Measurements from ENCODE around the gene ASCC1. TPM values are rescaled to one million over a fixed set of nuclear protein-coding genes. Genes with fewer than 3 reads are reported as not detected.

ASCC1 gene
- total RNA-seq, 1 experiment from 2014 or later: 28.0 TPM

DNA sequence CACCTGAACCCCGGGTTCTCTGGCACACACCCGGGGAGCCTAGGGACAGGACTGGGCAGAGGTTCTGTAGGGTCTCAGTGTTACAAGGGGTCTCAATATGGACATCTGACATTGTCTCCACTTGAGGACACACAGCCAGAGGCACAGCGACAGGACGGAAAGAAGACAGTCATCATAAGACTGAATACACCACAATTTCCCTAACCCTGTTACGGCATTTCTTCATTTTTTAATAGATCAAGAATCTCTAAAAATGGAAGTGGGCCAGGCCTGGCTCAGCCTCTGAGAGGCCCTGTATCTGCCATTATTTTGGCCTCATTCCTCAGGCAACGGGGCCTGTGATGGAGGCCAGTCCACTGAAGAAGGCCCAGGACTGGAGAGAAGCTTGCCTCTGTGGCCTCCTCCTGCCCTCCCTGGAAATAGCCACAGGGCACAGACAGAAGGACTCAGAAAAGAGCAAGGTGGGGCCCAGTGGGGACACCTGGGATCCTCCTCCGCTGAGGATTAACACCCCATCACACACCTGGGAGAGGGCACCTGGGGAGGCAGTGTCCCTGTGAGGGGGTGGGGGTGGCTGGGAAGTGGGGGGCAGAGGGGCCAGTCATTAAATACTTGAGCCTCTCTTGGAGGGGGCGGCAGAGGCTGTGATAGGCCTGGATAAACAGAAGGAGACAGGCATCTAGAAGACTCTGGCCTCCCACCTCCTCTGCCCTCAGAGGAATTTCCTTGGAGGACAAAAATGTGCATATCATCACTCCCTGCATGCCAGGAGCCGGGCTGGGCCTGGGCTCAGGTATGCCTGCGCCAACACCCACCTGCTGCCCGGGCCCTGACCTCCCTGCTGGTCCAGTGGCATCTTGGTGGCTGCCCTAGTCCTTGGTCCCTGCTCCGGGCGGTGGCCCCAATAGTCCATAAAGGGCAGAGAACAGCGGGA lies 135.8 kb downstream of the ASCC1 start:
- no peak overlapping the region for H3K4me3 ChIP-seq (ENCODE audit: insufficient read depth, low read depth, low read length)
- peak; percentile 70 for DNase-seq
- H3K27me3 ChIP-seq (ENCODE audit: control insufficient read depth, insufficient read depth, low read length): no peaks in the 10 kb centered on the region
- H3K36me3 ChIP-seq (replicated peaks; ENCODE audit: control insufficient read depth, insufficient read depth, low read length): no peaks in the 10 kb centered on the region

DNA sequence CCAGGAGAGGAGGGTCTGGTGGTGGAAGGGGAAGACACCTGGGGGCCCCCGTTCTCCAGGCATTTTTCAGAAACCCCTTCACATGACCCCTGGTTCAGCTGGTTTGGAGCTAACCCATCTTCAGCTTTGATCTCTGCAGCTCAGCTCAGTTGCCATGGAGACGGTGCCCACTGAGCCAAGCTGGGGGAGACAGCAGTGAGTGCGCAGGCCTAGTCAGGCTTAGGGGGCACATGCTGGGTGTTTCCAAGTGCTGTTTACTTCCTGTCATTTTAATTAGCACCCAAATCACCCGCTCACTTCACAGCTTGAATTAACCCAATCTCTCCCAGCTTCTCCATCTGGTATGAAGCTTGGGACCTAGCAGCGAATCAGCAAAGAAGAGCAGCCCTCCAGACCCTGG lies 136.7 kb downstream of the ASCC1 start:
- DNase-seq: peak; percentile 69
- Histone ChIP-seq H3K36me3 (replicated peaks; ENCODE audit: control insufficient read depth, insufficient read depth, low read length) (no peaks in the 10 kb centered on the region), H3K4me3 (ENCODE audit: insufficient read depth, low read depth, low read length) (no peak overlapping the region), H3K27me3 (ENCODE audit: control insufficient read depth, insufficient read depth, low read length) (no peaks in the 10 kb centered on the region)

DNA sequence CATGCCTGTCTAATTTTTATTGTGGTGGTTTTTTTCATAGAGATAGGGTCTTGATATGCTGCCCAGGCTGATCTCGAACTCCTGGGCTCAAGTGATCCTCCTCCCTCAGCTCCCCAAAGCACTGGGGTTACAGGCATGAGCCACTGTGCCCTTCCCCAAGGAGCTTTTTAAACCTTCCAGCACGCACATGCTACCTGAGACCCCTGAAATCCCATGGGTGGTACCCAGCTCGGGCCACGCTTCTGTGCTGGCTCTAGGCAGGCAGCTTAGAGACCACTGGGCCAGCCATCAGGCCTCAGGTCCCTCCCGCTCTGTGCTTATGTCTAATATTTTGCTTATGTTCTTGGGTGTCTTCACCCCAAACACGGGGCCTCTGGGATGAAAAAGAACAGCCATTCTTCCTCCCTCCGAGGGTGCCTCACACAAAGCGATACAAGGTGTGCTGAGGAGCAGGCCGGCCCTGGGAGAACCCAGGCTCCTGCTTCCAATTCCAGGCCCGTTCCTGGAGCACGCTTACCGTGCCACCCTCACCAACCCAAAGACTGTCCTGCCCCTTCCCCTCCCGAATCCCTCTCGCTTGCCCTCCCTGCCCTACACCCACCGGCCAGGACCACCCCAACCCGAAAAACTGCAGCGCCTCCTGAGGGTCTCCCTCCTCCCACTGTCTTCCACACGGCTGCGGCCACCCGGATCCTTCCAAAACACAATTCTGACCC lies 138.6 kb downstream of the ASCC1 start:
- Histone ChIP-seq H3K36me3 (replicated peaks; ENCODE audit: control insufficient read depth, insufficient read depth, low read length) (no peaks in the 10 kb centered on the region), H3K27me3 (ENCODE audit: control insufficient read depth, insufficient read depth, low read length) (no peaks in the 10 kb centered on the region), H3K4me3 (ENCODE audit: insufficient read depth, low read depth, low read length) (no peak overlapping the region)
- DNase-seq: peak; percentile 47

DNA sequence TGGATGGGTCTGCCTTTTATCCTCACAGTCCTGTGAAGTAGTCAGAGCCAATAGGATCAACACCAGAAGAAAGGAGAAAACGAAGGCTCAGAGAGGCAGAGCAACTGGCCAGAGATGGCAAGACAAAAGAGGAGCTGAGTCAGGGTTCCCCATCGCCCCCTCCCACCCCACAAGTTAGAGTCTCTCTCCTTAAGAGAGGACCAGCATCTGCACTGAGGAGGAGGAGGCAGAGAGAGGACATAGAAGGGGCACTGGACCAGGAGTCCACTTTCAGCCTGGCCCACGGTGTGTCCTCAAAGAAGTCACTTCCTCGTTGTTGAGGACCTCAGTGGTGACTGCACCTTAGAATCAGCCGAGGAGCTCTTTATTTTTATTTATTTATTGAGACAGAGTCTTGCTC lies 139.3 kb downstream of the ASCC1 start:
- DNase-seq: peak; percentile 38
- Histone ChIP-seq H3K36me3 (replicated peaks; ENCODE audit: control insufficient read depth, insufficient read depth, low read length) (no peaks in the 10 kb centered on the region), H3K4me3 (ENCODE audit: insufficient read depth, low read depth, low read length) (no peak overlapping the region), H3K27me3 (ENCODE audit: control insufficient read depth, insufficient read depth, low read length) (no peaks in the 10 kb centered on the region)

DNA sequence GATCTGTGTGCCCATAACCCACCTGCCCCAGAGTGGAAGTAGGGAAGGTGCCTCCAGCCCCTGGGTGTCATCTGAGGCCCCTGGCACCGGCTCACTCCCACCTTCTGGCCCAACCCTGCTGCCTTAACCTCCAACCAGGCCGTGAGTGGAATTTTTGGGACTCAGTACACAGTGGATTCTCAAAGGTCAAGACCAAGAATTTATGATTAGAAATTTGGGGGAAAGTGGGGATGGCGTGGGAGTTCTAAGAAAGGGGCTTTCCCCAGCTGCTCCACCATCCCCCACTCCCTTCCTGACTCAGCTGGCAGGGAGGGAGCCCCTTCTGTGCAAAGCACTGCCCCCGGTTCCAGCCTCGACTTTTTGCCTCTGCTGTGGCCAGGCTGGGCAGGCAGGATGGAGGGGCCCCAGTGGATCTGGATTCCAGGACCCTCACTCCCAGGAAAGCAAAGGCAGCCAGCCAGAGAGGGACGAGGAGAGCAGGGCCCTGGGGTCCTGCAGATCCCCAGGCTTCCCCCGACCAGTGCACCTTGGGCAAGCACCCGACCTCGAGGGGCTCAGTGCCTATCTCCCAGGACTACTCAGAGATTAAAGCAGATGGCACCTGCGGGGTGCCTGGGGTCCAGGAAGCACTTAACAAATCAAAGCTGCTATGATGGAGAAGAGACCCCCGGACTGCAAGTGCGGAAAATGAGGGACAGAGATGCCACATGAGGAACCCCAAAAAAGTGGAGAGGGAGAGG lies 140.5 kb downstream of the ASCC1 start:
- H3K36me3 ChIP-seq (replicated peaks; ENCODE audit: control insufficient read depth, insufficient read depth, low read length): no peaks in the 10 kb centered on the region
- no peak overlapping the region for H3K4me3 ChIP-seq (ENCODE audit: insufficient read depth, low read depth, low read length)
- H3K27me3 ChIP-seq (ENCODE audit: control insufficient read depth, insufficient read depth, low read length): no peaks in the 10 kb centered on the region
- peak; percentile 50 for DNase-seq

DNA sequence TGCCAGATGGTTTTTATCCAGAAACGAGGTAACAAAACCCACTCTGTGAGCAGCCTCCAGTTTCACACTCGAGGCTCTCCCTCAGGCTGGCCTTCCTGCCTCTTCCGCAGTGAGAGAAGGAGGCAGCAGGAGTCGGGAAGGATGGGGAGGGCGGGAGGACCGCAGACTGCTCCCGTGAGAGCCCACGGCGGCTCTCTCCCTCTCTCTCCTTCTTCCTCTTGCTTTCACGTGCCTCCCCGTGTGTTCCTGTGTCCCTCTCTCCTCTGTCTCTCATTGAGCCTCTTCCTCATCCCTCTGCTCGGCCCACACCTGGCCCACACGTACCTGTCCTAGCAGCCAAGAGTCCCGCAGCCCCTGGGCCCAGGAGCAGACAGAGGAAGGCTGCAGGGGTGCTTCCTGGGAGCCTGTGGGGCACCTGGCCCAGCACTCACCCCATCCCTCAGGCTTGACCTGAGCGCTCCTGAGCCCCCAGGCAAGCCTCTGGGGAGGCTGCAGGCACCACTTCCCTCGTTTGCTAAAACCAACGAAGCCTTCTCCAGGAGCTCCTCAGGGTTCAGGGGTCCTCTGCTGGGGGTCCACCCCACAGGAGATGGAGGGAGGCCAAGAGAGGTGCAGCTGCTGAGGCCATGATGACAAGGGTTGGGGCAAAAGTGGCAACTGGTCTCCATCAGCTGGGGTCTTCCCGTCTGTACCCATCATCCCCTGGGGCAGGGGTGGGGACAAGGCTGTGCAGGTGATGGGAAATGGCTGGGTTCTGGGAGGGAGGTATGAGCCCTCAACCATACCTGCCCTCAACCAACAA lies 141.3 kb downstream of the ASCC1 start:
- no peaks in the 10 kb centered on the region for H3K36me3 ChIP-seq (replicated peaks; ENCODE audit: control insufficient read depth, insufficient read depth, low read length)
- DNase-seq: peak; percentile 57
- H3K27me3 ChIP-seq (ENCODE audit: control insufficient read depth, insufficient read depth, low read length): no peaks in the 10 kb centered on the region
- H3K4me3 ChIP-seq (ENCODE audit: insufficient read depth, low read depth, low read length): no peak overlapping the region

DNA sequence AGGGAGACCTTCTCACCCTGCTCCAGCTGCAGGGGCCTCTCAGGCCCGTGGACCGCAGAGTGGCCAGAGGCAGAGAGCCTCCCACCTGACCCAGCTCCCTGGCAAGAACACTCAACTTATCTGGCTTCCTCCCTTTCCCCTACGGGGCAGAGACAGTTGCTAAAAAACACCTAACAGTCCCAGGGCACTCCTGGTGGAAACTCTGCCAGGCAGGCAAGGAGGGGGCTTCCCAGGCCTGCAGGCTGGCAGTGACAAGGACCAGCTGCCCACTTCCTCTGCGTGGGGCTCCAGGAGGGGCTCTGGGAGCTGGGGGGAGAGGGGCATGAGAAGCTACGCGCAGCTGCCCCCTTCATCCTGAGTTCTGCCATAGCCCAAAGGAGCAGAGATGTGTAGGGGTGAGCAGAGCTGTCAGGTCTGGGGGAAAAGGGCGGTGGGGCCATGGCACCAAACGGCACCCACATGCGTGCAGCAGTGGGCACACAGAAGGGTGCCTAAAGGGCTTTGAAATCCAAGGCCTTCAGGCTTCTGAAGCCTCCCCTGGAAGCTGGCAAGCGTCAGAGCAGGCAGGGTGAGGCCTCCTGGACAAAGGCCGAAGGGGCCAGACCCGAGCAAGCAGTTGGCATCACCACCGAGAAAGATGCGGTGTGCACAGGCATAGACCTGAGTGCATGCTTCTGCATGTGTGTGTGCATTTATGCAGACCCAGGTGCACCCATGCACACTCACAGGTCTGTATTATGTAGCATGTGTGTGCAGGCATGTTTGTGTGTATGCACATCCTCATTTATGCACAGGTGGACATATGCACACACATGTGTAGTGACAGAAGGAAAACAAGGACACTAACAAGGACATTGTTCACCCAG lies 142.1 kb downstream of the ASCC1 start:
- peak; percentile 41 for DNase-seq
- H3K4me3 ChIP-seq (ENCODE audit: insufficient read depth, low read depth, low read length): no peak overlapping the region
- no peaks in the 10 kb centered on the region for H3K27me3 ChIP-seq (ENCODE audit: control insufficient read depth, insufficient read depth, low read length)
- no peaks in the 10 kb centered on the region for H3K36me3 ChIP-seq (replicated peaks; ENCODE audit: control insufficient read depth, insufficient read depth, low read length)

DNA sequence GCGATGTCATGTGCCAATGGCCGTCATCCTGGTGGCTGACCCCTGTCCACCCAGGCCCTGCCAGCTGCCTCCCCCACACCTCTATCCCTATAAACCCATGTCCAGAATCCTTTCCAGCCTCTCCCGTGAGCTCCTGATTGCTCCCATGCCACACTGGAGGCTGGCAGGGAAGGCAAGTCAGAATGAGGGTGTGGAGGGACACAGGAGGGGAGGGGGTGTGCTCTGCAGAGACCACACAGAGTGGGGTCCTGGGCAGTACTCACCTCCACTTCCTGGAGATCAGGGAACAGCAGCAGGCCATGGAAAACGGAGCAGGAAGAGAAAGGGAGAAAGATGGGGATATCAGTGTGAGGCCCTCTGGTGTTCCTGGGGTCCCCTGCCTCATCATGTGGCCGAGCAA lies 143.4 kb downstream of the ASCC1 start:
- no peaks in the 10 kb centered on the region for H3K27me3 ChIP-seq (ENCODE audit: control insufficient read depth, insufficient read depth, low read length)
- DNase-seq: no peak
- H3K4me3 ChIP-seq (ENCODE audit: insufficient read depth, low read depth, low read length): no peak overlapping the region
- no peaks in the 10 kb centered on the region for H3K36me3 ChIP-seq (replicated peaks; ENCODE audit: control insufficient read depth, insufficient read depth, low read length)

DNA sequence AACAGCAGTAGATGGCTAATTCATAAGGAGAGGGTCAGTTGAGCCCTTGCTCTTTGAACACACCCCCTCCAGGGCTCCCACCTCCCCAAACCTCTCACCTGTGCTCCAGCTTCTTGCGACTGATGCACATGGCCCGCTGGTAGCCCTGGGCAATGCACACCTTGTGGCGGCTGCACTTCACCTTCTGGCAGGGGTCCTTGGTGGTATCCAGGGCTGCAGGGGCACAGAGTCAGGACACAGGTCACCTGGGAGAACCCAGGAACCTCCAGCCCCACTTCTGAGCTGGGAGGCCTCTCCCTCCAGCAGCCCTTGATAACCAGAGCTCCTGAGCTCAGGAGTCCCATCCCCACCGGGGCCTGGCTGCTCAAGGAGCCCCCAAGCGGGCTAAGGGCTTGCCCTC lies 144.0 kb downstream of the ASCC1 start:
- Histone ChIP-seq H3K36me3 (replicated peaks; ENCODE audit: control insufficient read depth, insufficient read depth, low read length) (no peaks in the 10 kb centered on the region), H3K27me3 (ENCODE audit: control insufficient read depth, insufficient read depth, low read length) (no peaks in the 10 kb centered on the region), H3K4me3 (ENCODE audit: insufficient read depth, low read depth, low read length) (no peak overlapping the region)
- DNase-seq: no peak

DNA sequence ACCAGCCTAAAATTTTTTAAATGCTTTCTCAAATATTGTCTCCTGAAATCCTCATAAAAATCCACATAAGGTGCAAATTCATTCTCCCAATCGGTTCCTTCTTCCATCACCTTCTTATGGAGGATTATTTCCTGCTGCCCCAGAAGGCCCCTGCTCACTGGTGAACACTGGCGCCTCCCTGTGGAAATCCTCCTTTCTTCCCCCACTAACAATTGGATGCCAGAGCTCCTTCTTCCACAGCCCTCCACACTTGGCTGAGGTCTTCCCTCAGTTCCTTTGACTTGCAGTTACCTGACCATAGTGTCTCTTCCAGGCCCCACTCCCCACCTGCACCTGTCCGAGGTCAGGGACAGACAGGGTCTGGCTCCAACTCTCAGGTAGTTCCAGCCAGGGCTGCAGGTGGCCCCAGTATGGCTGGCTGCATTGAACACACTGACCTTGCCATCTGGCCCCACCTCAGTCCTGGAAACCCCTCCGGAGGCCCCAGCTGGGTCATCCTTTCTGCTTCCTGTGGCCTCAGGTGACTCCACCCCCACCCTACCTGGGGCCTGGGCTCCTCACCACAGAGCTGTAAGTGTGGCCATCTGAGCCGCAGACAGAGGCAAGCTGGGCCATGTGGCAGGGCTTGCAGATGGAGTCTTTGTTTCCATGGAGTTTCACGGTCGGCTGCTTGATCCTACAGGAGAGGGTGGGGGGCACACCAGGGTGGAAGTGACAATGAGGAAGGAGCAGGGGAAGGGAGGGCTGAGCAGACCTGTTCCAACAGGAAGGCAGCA lies 146.1 kb downstream of the ASCC1 start:
- Histone ChIP-seq H3K36me3 (replicated peaks; ENCODE audit: control insufficient read depth, insufficient read depth, low read length) (no peaks in the 10 kb centered on the region), H3K27me3 (ENCODE audit: control insufficient read depth, insufficient read depth, low read length) (no peaks in the 10 kb centered on the region), H3K4me3 (ENCODE audit: insufficient read depth, low read depth, low read length) (no peak overlapping the region)
- DNase-seq: peak; percentile 86

DNA sequence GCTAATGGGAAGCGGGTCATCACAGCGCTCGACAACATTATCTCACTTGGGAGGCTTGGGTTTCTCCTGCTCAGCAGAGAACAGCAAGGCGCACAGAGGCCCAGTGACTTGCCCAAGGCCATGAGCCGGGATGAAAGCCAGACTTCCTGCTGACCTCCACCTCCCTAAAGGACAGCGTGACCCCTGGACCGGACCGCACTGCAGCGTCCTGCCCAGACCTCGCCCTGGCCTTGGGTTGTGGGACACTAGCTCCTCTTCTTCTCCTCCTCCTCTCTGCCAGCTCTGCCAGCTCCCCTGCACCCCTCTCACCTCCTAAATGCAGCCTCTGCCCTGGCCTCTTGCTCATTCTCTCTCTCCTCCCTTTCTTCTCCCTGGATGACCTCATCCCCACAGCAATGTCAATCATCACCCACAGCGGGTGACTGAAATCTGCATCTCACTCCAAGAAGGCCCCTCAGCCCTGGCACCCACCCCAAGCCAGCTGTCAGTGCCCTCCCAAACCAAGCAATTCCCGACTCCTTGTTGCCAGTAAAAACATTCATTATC lies 147.1 kb downstream of the ASCC1 start:
- Histone ChIP-seq H3K4me3 (ENCODE audit: insufficient read depth, low read depth, low read length) (no peak overlapping the region), H3K27me3 (ENCODE audit: control insufficient read depth, insufficient read depth, low read length) (no peaks in the 10 kb centered on the region), H3K36me3 (replicated peaks; ENCODE audit: control insufficient read depth, insufficient read depth, low read length) (no peaks in the 10 kb centered on the region)
- DNase-seq: peak; percentile 43

DNA sequence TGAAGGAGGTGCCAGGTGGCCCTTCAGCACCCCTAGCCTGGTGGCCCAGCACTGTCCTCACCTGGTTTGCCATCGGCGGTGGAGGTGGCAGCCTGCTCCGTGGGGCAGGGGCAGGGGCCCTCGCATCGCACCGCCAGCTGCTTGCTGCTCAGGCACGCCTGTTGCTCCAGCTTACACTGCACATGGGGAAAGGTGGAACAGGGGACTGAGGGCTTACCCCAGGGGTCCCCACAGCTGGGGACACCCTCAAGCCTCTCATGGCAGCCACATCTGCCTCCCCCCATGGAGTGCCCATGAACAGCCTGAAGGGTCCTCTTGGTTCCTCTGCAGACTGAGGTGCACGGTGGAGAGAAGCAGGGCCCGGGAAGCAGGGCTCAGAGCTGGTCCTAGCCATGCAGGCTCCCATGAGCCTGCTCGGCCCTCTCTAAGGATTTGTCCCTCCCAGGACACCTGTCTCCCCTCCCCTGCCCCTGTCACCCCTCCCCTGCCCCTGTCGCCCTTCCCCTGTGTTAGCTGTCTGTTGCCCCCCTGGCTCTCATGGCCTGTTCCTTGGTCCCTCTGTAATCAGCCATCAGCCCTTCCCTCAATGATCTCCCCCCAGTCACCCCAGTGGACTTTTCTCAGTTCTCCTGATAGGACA lies 147.8 kb downstream of the ASCC1 start:
- DNase-seq: peak; percentile 42
- Histone ChIP-seq H3K36me3 (replicated peaks; ENCODE audit: control insufficient read depth, insufficient read depth, low read length) (no peaks in the 10 kb centered on the region), H3K27me3 (ENCODE audit: control insufficient read depth, insufficient read depth, low read length) (no peaks in the 10 kb centered on the region), H3K4me3 (ENCODE audit: insufficient read depth, low read depth, low read length) (no peak overlapping the region)

All from H7 (cell line).